Stimulated activated naive B cell treated with anti-CD40 and anti-IgM and Interleukin-4, amounts not matched to agents 10 μg/mL and 1 μg/mL and 100 μg/mL, for 72 hours (primary cell): ENCODE data around the gene CDSN.
"Not testable (repeated sequence)": the region's sequence is repeated elsewhere in the genome, so short reads cannot be mapped to it uniquely, and the experiment has no call there.

Experiments used
- ATAC-seq, 2 donors: fragments of 150-1000 bp; cut with Tn5 transposase; replicated peaks; 2 replicates each; pipeline ENCODE4 v1.10.0; 2021; ENCODE audit warnings: moderate library complexity in 1 of 2
- DNase-seq: peaks from one replicate; pipeline ENCODE4 v3.0.0; 2021
- H3K27ac Mint-ChIP-seq: one replicate; pipeline ENCODE4 v1.8.0; 2022; ENCODE audit warnings: mild to moderate bottlenecking, mixed read lengths
- H3K27me3 Mint-ChIP-seq, 2 donors: one replicate each; pipeline ENCODE4 v1.8.0; 2022; ENCODE audit warnings: mixed read lengths in 2 of 2
- H3K36me3 Mint-ChIP-seq, 2 donors: one replicate each; pipeline ENCODE4 v1.8.0; 2022; ENCODE audit warnings: mixed read lengths in 2 of 2, mild to moderate bottlenecking in 1 of 2
- H3K4me1 Mint-ChIP-seq, 2 donors: one replicate each; pipeline ENCODE4 v1.8.0; 2022; ENCODE audit warnings: mixed read lengths in 2 of 2, mild to moderate bottlenecking in 1 of 2
- H3K4me3 Mint-ChIP-seq, 2 donors: one replicate each; pipeline ENCODE4 v1.8.0; 2022; ENCODE audit warnings: mild to moderate bottlenecking in 2 of 2, mixed read lengths in 2 of 2, moderate library complexity in 1 of 2
- H3K9me3 Mint-ChIP-seq, 2 donors: one replicate each; pipeline ENCODE4 v1.8.0; 2022; ENCODE audit warnings: mixed read lengths in 2 of 2, mild to moderate bottlenecking in 1 of 2

Gene CDSN

GRCh38 chr6:31120151-31120915 lies at the start of gene CDSN:
Gene CDSN (minus strand): TSS chr6:31120446. CDS start chr6:31120419, 27 bp downstream.
- Mint-ChIP-seq H3K27ac (no peak within 1 kb of the TSS), H3K4me1 (peaks cover 10 to 12% of the 10 kb centered on the region in 2 donors), H3K36me3 (no peaks in the 10 kb centered on the region), H3K27me3 (peaks cover 22 to 39% of the 10 kb centered on the region in 2 donors), H3K9me3 (no peaks in the 10 kb centered on the region), H3K4me3 (no peak within 1 kb of the TSS)
- DNase-seq: no peak
- ATAC-seq: no peak

DNA sequence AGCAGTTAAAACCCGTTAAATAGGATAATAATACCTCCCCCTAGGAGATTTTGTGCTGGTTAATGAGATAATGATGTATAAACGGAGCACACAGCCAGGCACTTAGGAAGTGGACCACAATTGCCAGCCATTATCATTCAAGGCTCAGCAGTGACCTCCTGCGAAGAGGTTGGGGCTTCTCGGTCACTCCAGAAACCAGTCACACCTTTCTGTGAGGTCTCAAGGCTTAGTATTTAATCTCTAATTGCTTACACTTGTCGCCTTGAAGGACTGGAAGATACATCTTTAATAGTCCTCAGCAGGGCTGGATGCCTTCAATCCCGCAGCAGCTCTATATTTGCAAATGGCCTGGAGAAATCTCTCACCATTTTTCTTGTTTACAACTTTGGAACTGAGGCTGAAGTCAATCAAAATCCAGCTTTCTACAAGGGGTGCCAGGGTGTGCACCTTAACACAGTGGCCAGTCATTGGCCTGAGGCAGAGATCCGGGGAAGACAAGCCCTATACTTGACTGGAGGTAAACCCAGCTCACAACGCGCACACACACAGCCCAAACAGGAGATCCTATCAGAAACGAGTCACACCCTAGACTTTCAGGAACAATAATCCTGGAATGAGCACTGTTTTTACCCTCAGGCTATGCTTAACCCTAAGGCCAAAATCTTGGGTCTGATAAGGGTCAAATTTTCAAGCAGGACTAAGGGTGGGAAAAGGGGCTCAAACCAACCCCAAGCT lies 49.0 kb upstream of the CDSN start:
- H3K4me1 Mint-ChIP-seq: peaks cover 8 to 15% of the 10 kb centered on the region in 2 donors
- H3K27me3 Mint-ChIP-seq: no peaks in the 10 kb centered on the region
- ATAC-seq: no peak
- no peaks in the 10 kb centered on the region for H3K9me3 Mint-ChIP-seq
- DNase-seq: no peak
- no peak overlapping the region for H3K4me3 Mint-ChIP-seq
- no peak overlapping the region for H3K27ac Mint-ChIP-seq
- no peaks in the 10 kb centered on the region for H3K36me3 Mint-ChIP-seq

- Mint-ChIP-seq H3K4me1 (peaks cover 10 to 18% of the 10 kb centered on the region in 2 donors), H3K36me3 (peaks cover 0 to 2% of the 10 kb centered on the region in 2 donors), H3K4me3 (no peak overlapping the region), H3K9me3 (no peaks in the 10 kb centered on the region), H3K27me3 (no peaks in the 10 kb centered on the region), H3K27ac (no peak overlapping the region)
- no peak for DNase-seq
- ATAC-seq: no peak
Measured at GRCh38 chr6:31168606-31169005, 48.4 kb upstream of the CDSN start.

DNA sequence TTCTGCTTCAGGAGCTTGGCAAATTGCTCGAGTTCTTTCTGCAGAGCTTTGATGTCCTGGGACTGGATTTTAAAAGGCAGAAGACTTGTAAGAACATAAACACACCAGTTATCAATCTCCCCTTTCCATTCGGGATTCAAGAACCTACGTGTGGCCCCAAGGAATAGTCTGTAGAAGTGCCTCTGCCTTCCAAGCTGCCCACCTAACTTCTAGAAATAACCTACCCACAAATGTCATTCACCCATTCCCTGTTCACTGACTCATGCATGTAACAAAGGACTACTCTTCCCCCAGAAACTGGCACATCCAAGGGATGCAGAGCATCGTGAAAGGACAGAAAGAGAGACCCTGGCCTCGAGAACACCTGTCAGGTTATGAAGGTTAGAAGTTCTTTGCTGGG lies 45.7 kb upstream of the CDSN start:
- ATAC-seq: no peak
- Mint-ChIP-seq H3K9me3 (no peaks in the 10 kb centered on the region), H3K4me1 (peaks cover 16 to 31% of the 10 kb centered on the region in 2 donors), H3K4me3 (no peak overlapping the region), H3K36me3 (peaks cover 5 to 23% of the 10 kb centered on the region in 2 donors), H3K27ac (peak overlapping the region; percentile 1), H3K27me3 (no peaks in the 10 kb centered on the region)
- DNase-seq: no peak

DNA sequence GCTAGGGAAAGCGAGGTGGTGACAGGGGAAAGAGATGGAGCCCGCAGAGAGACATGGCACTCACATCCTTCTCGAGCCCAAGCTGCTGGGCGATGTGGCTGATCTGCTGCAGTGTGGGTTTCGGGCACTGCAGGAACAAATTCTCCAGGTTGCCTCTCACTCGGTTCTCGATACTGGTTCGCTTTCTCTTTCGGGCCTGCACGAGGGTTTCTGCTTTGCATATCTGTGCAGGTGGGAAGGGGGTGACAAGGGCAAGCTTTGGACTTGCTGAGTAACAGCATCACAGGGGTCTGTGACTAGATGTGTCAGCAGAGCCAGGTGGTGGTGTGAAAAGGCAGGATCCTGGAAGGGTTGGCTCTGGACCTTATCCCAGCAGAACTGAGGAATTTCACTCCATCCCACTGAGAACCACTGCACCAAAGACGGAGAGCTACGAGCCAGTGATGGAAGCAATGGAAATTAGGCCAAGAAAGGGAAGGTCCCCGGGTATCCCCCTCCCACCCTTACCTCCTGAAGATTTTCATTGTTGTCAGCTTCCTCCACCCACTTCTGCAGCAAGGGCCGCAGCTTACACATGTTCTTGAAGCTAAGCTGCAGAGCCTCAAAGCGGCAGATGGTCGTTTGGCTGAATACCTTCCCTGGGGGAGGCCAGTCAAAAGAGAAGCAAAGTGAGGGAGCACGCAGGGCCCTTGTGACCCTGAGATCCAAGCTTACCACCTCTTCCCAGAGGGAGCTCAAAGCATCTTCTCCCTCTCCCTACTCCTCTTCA lies 45.0 kb upstream of the CDSN start:
- Mint-ChIP-seq H3K4me1 (peaks cover 16 to 31% of the 10 kb centered on the region in 2 donors), H3K4me3 (peak overlapping the region in 1 of 2 donors; percentile 42), H3K27ac (peak overlapping the region; percentile 44), H3K36me3 (peaks cover 9 to 23% of the 10 kb centered on the region in 2 donors)
- H3K27me3 Mint-ChIP-seq, DNase-seq, H3K9me3 Mint-ChIP-seq: not testable (repeated sequence)
- ATAC-seq: peak; percentile 61 to 78

GRCh38 chr6:31164475-31165063 lies 44.3 kb upstream of the CDSN start:
- H3K9me3 Mint-ChIP-seq, H3K27me3 Mint-ChIP-seq, DNase-seq, H3K4me3 Mint-ChIP-seq, ATAC-seq: not testable (repeated sequence)
- Mint-ChIP-seq H3K4me1 (peaks cover 16 to 32% of the 10 kb centered on the region in 2 donors), H3K27ac (peak overlapping the region; percentile 44), H3K36me3 (peaks cover 9 to 23% of the 10 kb centered on the region in 2 donors)

DNA sequence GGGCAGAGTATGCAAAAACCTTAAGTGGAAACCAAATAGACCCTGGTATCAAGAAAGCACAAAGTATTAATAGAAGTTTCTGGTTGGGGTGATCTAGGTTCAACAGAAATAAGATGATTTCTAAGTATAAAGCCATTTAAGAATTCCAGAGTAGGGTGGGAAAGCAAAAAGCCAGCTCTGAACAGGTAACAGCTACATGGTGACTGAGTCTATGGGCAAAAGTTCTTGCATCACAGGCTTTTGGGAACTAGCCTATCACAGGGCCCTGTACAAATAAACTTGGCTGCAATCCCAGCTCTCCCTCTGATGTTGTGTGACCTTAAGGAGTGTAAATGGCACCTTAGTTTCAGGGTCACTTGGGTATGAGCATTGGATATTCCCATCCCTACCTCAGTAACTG lies 43.7 kb upstream of the CDSN start:
- no peak for ATAC-seq
- peaks cover 13 to 23% of the 10 kb centered on the region in 2 donors for H3K36me3 Mint-ChIP-seq
- H3K27me3 Mint-ChIP-seq: no peaks in the 10 kb centered on the region
- H3K9me3 Mint-ChIP-seq: no peaks in the 10 kb centered on the region
- H3K4me1 Mint-ChIP-seq: peaks cover 19 to 38% of the 10 kb centered on the region in 2 donors
- H3K4me3 Mint-ChIP-seq: no peak overlapping the region
- H3K27ac Mint-ChIP-seq: no peak overlapping the region
- DNase-seq: no peak

GRCh38 chr6:31162463-31163165 lies 42.4 kb upstream of the CDSN start:
- H3K27ac Mint-ChIP-seq: peak overlapping the region; percentile 31
- no peak overlapping the region for H3K4me3 Mint-ChIP-seq
- H3K27me3 Mint-ChIP-seq: no peaks in the 10 kb centered on the region
- peaks cover 13 to 23% of the 10 kb centered on the region in 2 donors for H3K36me3 Mint-ChIP-seq
- DNase-seq (no peak), ATAC-seq (no peak)
- no peaks in the 10 kb centered on the region for H3K9me3 Mint-ChIP-seq
- peaks cover 25 to 51% of the 10 kb centered on the region in 2 donors for H3K4me1 Mint-ChIP-seq

DNA sequence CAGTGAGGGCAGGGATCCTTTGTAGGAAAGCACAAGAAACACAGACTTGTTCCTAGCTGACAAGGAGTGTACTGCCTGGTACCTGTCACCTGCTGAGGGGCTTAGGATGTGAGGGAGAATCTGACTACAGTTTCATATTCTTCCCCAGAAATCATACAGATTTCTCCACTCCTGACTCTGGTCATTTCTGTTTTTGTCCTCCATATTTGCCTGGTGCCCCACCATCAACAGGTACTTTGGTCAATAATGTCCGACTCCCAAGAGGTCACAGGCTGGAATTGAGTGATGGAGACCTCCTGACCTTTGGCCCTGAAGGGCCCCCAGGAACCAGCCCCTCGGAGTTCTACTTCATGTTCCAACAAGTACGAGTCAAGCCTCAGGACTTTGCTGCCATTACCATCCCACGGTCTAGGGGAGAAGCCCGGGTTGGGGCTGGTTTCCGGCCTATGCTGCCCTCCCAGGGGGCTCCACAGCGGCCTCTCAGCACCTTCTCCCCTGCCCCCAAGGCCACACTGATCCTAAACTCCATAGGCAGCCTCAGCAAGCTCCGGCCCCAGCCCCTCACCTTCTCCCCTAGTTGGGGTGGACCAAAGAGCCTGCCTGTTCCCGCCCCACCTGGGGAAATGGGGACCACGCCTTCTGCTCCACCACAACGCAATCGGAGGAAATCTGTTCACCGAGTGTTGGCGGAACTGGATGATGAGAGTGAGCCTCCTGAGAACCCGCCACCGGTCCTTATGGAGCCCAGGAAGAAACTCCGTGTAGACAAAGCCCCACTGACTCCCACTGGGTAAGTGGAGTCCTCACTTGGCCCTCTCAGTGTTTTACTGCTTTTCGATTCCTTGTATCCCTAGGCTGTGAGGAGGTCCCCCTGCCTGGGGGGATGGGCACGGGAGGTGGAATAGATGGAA lies 41.2 kb upstream of the CDSN start:
- no peaks in the 10 kb centered on the region for H3K9me3 Mint-ChIP-seq
- H3K4me3 Mint-ChIP-seq: peak overlapping the region in 1 of 2 donors; percentile 29
- DNase-seq: no peak
- no peak for ATAC-seq
- no peaks in the 10 kb centered on the region for H3K27me3 Mint-ChIP-seq
- peaks cover 13 to 23% of the 10 kb centered on the region in 2 donors for H3K36me3 Mint-ChIP-seq
- peaks cover 28 to 63% of the 10 kb centered on the region in 2 donors for H3K4me1 Mint-ChIP-seq
- H3K27ac Mint-ChIP-seq: peak overlapping the region; percentile 10

GRCh38 chr6:31158863-31159855 lies 38.9 kb upstream of the CDSN start:
- Mint-ChIP-seq H3K27me3 (no peaks in the 10 kb centered on the region), H3K4me3 (peak overlapping the region; percentile 95 to 96), H3K27ac (peak overlapping the region; percentile 72), H3K36me3 (peaks cover 13 to 33% of the 10 kb centered on the region in 2 donors), H3K9me3 (no peaks in the 10 kb centered on the region), H3K4me1 (peaks cover 23 to 48% of the 10 kb centered on the region in 2 donors)
- peak; percentile 1 to 7 for ATAC-seq
- DNase-seq: no peak

DNA sequence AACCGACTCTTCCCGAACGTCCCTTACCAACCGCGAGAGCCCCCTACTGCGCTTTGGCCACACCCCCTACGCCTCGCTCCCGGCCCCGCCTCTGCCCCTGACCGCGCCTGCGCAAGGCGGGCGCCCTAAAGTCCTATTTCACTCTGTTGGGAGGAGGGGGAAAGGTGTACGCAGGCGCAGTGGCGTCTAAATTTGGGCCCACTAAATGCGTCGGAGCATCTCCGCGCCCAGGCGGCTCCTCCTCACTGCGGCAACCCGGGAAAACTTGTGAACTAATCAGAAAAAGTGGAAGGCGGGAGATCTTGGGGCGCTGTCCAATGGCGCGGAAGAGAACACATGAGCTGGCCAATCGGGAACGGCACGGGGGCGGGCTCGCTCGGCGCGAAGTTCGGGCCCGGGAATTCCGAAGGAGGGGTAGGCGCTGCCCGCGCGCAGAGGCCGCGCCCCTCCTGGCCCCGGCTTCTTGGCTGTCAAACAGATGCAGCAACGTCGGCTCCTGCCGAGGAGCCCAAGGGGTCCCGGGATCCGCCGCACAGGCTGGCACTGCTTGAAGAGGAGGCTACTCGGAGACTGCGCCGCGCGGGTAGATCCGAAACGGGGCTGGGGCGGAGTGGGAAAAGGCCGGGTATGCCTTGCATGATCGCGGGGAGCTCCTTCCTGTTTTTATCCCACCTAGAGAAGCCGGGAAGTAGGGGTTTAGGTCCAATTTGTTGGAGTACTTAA lies 38.1 kb upstream of the CDSN start, which contains the start of gene TCF19:
Gene TCF19 (plus strand): TSS at position 450 of the 723 bp plus-strand sequence. CDS start 881 bp downstream, outside the sequence.
- H3K36me3 Mint-ChIP-seq: peaks cover 13 to 30% of the 10 kb centered on the region in 2 donors
- no peaks in the 10 kb centered on the region for H3K9me3 Mint-ChIP-seq
- no peaks in the 10 kb centered on the region for H3K27me3 Mint-ChIP-seq
- H3K4me3 Mint-ChIP-seq: peak within 1 kb of the TSS; percentile 95 to 96
- DNase-seq: peak; percentile 99
- peak within 1 kb of the TSS; percentile 72 for H3K27ac Mint-ChIP-seq
- H3K4me1 Mint-ChIP-seq: peaks cover 20 to 42% of the 10 kb centered on the region in 2 donors
- peak; percentile 94 for ATAC-seq
